ENCODE results near the gene PFN3. TPM values are rescaled to one million over a fixed set of nuclear protein-coding genes. Genes with fewer than 3 reads are reported as not detected.

PFN3 gene
- total RNA-seq, 3 donors from 2014 or later (not counting 1 experiment from before 2014, with no cell fraction given): not detected

- ATAC-seq (peak; percentile 71 to 89 (median 84)), DNase-seq (peak; percentile 83 to 96)
- H3K4me1 ChIP-seq (ENCODE audit: control insufficient read depth, insufficient read depth, low read length): peaks cover 59% of the 10 kb centered on the region
- peaks cover 0 to 2% of the 10 kb centered on the region in 2 donors for H3K27me3 Mint-ChIP-seq (ENCODE audit: low read depth in 2 of 2)
- TF ChIP-seq, protein P1, sequence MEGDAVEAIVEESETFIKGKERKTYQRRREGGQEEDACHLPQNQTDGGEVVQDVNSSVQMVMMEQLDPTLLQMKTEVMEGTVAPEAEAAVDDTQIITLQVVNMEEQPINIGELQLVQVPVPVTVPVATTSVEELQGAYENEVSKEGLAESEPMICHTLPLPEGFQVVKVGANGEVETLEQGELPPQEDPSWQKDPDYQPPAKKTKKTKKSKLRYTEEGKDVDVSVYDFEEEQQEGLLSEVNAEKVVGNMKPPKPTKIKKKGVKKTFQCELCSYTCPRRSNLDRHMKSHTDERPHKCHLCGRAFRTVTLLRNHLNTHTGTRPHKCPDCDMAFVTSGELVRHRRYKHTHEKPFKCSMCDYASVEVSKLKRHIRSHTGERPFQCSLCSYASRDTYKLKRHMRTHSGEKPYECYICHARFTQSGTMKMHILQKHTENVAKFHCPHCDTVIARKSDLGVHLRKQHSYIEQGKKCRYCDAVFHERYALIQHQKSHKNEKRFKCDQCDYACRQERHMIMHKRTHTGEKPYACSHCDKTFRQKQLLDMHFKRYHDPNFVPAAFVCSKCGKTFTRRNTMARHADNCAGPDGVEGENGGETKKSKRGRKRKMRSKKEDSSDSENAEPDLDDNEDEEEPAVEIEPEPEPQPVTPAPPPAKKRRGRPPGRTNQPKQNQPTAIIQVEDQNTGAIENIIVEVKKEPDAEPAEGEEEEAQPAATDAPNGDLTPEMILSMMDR (IDR thresholded peaks at IDR 0.05): peak; percentile 95
- intact Hi-C loops (cut with micrococcal nuclease): loop anchor here (1.0 to 5.0 kb wide), 4 partner anchors 13 to 111 kb away; partner anchors contain the start of gene RGS14
- no peaks in the 10 kb centered on the region for H3K27me3 ChIP-seq (ENCODE audit: control insufficient read depth, insufficient read depth, low read length)
- peak overlapping the region; percentile 52 for H3K4me3 Mint-ChIP-seq
- H3K9me3 ChIP-seq (ENCODE audit: control insufficient read depth, insufficient read depth, low read length): no peaks in the 10 kb centered on the region
- 23% methylated on average over 13 of the region's 13 CpGs for WGBS (ENCODE audit: insufficient coverage)
- no peak overlapping the region for H3K4me3 ChIP-seq (ENCODE audit: low read length)
- no peaks in the 10 kb centered on the region for H3K36me3 ChIP-seq (ENCODE audit: control insufficient read depth, insufficient read depth, low read length)
- H3K27ac Mint-ChIP-seq: peak overlapping the region; percentile 81 to 82
- no peaks in the 10 kb centered on the region for H3K36me3 Mint-ChIP-seq
- H3K4me1 Mint-ChIP-seq: peaks cover 30 to 34% of the 10 kb centered on the region in 2 donors
- no peaks in the 10 kb centered on the region for H3K9me3 Mint-ChIP-seq
- H3K27ac ChIP-seq (ENCODE audit: low read length): peak overlapping the region; percentile 79
Measured at GRCh38 chr5:177390363-177391300, 9.8 kb downstream of the PFN3 start.

- WGBS (ENCODE audit: insufficient coverage): 42% methylated on average over 21 of the region's 21 CpGs
Measured at GRCh38 chr5:177389241-177390169, 11.0 kb downstream of the PFN3 start.

DNA sequence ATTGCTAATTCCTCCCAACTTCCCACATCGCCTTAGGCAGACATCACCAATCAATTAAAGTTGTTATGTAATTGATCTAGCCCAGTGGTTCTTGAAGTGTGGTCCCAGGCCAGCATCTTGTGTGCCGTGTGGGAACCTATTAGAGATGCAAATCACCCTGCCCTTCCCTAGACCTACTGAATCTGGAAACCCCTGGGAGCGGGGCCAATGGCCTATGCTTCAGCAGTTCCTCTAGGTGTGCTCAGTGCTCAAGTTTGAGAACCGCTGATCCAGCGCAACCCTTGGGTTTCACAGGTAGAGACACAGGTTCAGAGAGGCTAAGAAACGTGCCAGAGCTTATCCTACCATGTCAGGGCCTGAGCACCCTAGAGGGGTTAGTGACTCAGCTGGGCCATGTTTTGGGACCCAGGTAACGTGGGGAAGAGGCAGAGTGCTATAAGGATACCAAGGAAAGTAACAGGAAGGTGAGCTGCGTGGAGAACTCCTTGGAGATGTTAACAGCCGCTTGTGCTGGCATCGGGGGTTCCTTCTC lies 11.9 kb downstream of the PFN3 start:
- Mint-ChIP-seq H3K4me1 (peaks cover 36 to 42% of the 10 kb centered on the region in 2 donors), H3K36me3 (no peaks in the 10 kb centered on the region), H3K4me3 (peak overlapping the region; percentile 17), H3K9me3 (no peaks in the 10 kb centered on the region), H3K27me3 (ENCODE audit: low read depth in 2 of 2) (peaks cover 0 to 2% of the 10 kb centered on the region in 2 donors), H3K27ac (peak overlapping the region; percentile 81 to 82)
- H3K36me3 ChIP-seq (ENCODE audit: control insufficient read depth, insufficient read depth, low read length): no peaks in the 10 kb centered on the region
- 86% methylated on average over 10 of the region's 10 CpGs for WGBS (ENCODE audit: insufficient coverage)
- TF ChIP-seq, protein P1 (IDR thresholded peaks at IDR 0.05): no peak
- ATAC-seq (no peak), DNase-seq (peak in 1 of 2 donors; percentile 26)
- intact Hi-C loops (cut with micrococcal nuclease): no loop called here
- peak overlapping the region; percentile 79 for H3K27ac ChIP-seq (ENCODE audit: low read length)
- peaks cover 73% of the 10 kb centered on the region for H3K4me1 ChIP-seq (ENCODE audit: control insufficient read depth, insufficient read depth, low read length)
- H3K9me3 ChIP-seq (ENCODE audit: control insufficient read depth, insufficient read depth, low read length): no peaks in the 10 kb centered on the region
- H3K27me3 ChIP-seq (ENCODE audit: control insufficient read depth, insufficient read depth, low read length): no peaks in the 10 kb centered on the region
- H3K4me3 ChIP-seq (ENCODE audit: low read length): no peak overlapping the region

More at GRCh38 chr5:177389241-177390169, 11.0 kb downstream of the PFN3 start:
- intact Hi-C loops (cut with micrococcal nuclease): loop anchor here (1.0 to 5.0 kb wide), 4 partner anchors 14 to 112 kb away; partner anchors contain the start of gene RGS14
- no peaks in the 10 kb centered on the region for H3K36me3 ChIP-seq (ENCODE audit: control insufficient read depth, insufficient read depth, low read length)
- H3K9me3 ChIP-seq (ENCODE audit: control insufficient read depth, insufficient read depth, low read length): no peaks in the 10 kb centered on the region
- no peak overlapping the region for H3K4me3 ChIP-seq (ENCODE audit: low read length)
- H3K4me1 ChIP-seq (ENCODE audit: control insufficient read depth, insufficient read depth, low read length): peaks cover 70% of the 10 kb centered on the region
- peak; percentile 68 to 77 (median 73) for ATAC-seq
- peaks cover 0 to 2% of the 10 kb centered on the region in 2 donors for H3K27me3 Mint-ChIP-seq (ENCODE audit: low read depth in 2 of 2)
- H3K4me1 Mint-ChIP-seq: peaks cover 36 to 42% of the 10 kb centered on the region in 2 donors
- H3K27ac Mint-ChIP-seq: peak overlapping the region; percentile 81 to 82
- peak overlapping the region; percentile 52 for H3K4me3 Mint-ChIP-seq
- no peaks in the 10 kb centered on the region for H3K27me3 ChIP-seq (ENCODE audit: control insufficient read depth, insufficient read depth, low read length)
- H3K9me3 Mint-ChIP-seq: no peaks in the 10 kb centered on the region
- peak; percentile 41 to 87 for DNase-seq
- no peaks in the 10 kb centered on the region for H3K36me3 Mint-ChIP-seq
- H3K27ac ChIP-seq (ENCODE audit: low read length): peak overlapping the region; percentile 79
- TF ChIP-seq, protein P1 (IDR thresholded peaks at IDR 0.05): no peak
